HG03103 (cell line): ENCODE results near the gene ATP5F1B.
"Not testable (repeated sequence)": the region's sequence is repeated elsewhere in the genome, so short reads cannot be mapped to it uniquely, and the experiment has no call there.

Experiments used
- ATAC-seq: cut with Tn5 transposase; IDR thresholded peaks from one replicate; pipeline ENCODE4 v1.9.1; 2021; ENCODE audit warnings: low read depth; ENCODE audit not compliant: unreplicated experiment

Gene ATP5F1B

DNA sequence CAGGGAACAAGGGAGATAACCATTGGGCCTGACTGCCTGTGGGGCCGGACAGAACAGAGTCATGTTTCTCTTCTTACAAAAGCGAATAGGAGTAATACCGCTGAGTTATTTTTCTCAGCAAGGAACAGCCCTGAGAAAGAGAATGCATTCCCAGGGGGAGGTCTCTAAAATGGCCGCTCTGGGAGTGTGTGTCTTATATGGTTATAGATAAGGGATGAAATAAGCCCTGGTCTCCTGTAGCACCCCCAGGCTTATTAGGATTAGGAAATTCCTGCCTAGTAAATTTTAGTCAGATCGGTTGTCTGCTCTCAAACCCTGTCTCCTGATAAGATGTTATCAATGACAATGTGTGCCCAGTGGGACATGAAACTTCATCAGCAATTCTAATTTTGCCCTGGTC, 8.0 kb upstream of the ATP5F1B start:
- ATAC-seq, result not testable (repeated sequence)

- ATAC-seq, result not testable (repeated sequence)
Observed at GRCh38 chr12:56648023-56648422, 2.2 kb upstream of the ATP5F1B start.

DNA sequence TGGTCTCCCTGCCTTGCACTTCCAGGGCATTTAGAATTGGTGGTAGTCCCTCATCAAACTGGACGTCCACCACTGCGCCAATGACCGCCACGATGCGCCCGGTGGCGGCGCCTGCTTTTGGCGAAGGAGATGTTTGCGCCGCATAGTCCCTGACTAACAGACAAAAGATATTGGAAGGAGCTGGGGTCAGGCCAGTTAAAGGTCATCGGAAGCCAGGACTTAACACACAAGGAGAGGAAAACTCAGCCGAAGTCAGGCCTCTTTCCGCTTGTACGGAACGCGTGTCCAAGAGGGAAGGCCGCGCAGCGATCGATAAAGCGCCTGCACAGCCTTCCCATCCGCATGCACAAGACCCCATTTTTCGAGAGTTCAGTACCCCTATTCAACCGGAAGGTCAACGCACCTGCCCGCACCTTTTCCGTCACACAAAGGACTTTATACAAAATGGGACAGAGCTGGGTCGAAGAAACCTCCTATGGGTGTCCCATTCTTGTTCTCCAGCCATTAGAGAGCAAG, 525 bp downstream of the ATP5F1B start:
- no peak for ATAC-seq

GRCh38 chr12:56644654-56645053, 1.1 kb downstream of the ATP5F1B start:
- ATAC-seq, result no peak

DNA sequence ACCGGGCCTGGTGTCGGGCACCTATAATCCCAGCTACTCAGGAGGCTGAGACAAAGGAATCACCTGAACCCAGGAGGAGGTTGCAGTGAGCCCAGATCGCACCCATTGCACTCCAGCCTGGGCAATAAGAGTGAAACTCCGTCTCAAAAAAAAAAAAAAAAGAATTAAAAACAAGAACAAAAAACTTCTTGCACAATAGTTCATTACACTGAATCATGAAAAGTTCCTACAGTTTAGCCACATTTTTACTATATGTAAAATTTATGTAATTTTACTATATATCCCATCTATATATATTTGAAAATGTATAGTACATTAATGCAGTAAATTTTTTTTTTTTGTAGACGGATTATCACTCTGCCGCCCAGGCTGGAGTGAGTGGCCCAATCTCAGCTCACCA, 4.6 kb downstream of the ATP5F1B start:
- ATAC-seq, result no peak

GRCh38 chr12:56637621-56638020, 8.2 kb downstream of the ATP5F1B start:
- ATAC-seq, result no peak

- peak; percentile 48 for ATAC-seq
Observed at GRCh38 chr12:56636675-56637540, 8.9 kb downstream of the ATP5F1B start.

GRCh38 chr12:56635806-56636674, 9.7 kb downstream of the ATP5F1B start:
- peak; percentile 33 for ATAC-seq

DNA sequence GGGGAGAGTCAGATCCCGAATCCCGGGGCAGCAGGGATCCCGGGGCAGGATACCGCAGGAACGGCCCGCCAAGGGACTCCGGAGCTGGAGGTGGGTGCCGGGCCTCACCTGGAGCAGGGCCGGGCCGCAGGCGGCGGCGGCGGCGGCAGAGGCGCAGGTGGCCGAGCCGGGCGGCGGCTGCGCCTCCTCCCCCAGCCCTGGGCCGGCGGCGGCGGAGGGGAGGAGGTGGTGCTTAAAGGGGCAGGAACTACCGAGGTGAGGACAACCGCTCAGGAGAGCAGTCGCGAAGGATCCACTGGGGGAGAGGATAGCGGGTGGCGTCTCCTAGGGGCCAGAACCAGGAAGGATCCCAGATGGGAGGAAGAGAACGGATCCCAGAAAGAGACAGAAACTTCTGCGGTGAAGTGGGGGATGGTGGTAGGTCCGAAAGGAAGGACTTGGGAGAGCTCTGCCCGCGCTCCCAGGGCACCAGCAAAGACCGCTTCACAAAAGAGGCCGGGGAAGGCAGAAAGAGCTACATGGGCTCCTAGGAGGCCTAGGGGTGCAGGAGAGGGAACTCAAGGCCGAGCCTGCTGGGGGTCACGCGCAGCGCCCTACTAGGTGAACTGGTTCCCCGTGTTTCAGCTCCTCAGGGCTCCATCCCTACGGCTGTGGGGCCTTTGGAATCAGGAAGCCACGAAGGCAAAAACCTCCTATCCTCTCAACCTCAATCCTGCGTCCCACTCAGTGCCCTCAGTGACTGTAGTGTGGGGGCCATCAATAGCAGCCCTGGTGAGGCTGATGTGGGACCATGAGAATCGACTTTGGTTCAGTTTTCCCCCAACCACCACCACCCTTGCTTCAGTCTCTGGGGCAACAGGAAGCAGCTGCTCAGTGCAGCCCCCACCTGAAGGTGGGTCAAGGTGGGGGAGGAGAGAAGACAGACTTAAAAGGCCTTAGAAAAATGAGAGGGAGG, 10.7 kb downstream of the ATP5F1B start:
- no peak for ATAC-seq

DNA sequence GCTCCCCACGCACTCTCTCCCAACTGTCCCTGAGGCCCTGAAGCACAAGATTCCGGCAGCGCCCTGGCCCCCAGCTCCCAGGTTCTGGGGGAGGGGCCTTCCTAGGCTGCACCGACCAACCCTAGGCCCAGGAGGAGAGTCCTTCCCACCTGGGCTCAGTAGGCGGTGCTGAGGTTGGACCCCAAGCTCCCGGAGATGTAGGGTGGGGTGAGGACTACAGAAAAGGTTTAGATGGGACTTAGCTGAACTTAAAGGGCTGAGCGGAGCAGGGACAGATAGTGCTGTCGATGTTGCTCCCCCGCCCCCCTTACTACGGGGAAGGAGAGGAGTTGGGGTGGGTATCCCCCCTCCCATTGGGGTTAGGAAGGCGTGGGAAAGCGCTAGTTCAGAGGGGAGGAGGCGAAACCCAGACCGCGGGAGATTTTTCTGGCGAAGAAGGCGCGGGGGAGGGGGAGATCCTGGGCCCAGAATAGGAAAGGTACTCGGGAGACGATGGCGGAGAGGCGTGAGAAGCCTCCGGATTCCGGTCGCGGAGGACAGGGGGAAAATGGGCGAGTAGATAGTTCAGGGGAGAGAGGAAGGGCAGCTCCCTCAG, 11.4 kb downstream of the ATP5F1B start:
- no peak for ATAC-seq

- ATAC-seq, result no peak
Observed at GRCh38 chr12:56633468-56634241, 12.1 kb downstream of the ATP5F1B start.

- no peak for ATAC-seq
Observed at GRCh38 chr12:56632701-56633467, 12.9 kb downstream of the ATP5F1B start.

DNA sequence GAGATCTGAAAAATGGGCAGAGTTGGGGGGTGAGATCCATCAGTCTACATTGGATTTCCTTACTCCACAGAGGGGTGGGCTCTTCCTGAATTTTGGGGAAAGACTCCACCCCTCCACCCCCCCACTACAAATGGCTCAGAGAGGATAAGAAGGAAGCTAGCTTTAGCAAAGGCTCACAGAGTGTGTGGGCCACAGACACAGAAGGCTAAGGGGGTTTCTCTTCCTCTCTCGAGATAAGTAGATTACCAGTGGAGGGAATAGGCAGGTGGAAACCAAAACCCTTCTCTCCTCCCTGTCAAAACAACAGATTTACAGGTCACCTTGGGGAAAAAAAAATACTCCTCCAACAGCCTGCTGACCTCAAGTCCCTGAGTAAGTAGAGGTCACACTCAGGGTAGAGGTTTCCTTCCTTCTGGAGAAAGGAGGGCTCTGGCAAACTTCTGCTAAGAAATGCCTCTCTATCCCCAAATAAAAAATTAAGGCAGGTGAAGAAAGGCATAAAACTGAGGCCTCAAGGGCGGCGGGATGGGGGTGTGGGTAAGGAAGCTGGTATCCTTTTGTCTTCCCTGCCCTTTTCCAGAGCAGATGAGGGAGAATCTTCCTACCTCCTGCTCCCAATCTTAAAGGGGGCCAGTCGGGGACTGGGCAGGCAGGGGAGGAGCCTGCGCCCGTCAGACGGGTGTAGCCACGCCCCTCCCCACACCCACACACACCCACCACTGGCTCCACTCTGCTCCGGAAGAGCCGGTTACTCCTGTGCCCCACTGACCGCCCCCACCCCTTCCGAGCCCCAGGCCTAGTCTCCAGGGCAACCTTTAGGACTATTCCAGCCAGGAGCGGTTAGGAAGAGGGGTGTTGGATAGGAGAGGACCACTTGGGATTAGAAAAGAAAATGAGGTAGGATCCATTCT, 13.7 kb downstream of the ATP5F1B start:
- ATAC-seq, result no peak

DNA sequence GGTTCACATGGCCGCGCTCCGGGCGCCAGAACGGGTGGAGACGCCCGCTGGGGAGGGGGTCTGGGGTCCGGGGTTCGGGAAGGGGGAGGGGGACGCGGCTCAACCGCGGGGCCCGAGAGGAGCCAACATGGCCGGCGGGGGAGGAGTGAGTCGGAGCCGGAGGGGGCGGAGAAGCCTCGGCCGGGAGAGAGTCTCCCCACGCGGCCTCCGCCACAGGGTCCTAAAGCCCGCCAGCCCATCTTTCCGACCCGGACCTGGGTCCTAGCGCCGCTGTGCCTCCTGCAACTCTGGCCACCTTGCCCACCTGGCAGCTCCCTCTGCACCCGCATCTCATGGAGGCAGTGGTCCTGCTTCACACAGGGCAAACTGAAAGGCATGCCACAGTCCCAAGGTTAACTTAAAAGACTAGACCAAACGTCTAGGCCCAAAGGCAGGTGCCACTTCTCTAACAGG, 15.6 kb downstream of the ATP5F1B start, which contains the start of gene BAZ2A:
Gene BAZ2A, minus strand, starts transcription at position 147 of the 453 bp plus-strand sequence. CDS start 12,796 bp downstream, outside the sequence.
- ATAC-seq, result peak; percentile 51

DNA sequence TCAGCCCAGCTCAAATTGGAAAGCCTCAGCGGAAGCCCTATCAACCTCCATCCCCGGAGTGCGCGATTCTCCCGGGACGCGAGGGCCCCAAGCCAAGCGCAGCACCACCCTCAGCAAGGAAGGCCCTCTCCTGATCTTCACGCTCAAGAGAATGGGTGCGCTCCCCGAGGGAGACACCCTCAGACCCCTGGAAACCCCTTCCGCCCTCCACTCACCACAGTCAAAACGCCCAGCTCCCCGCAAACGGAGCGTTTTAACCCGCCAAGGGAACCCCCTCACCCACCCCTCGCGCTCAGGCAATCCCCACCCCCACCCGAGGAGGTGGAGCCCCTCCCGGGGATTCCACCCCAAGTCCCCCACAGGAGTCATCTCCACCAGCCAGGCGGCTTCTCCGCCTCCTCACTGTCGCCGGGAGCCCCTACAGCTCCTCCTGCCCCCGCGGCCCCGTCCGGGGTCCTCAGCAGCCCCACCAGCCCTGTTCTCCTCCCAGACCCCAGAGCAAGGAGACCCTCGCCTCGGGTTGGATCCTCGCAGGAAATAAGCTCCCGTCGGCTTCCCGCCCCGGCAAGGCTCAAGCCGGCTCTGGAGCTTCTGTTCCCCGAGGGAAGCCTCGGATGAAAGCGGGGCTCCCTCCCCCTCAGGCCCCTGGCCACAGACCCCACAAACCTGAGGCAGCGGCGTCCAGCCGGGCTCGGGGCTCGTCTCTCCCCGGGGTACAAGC, 16.2 kb downstream of the ATP5F1B start:
- ATAC-seq, result no peak

GRCh38 chr12:56628671-56629458, 16.9 kb downstream of the ATP5F1B start:
- no peak for ATAC-seq
